GM18858 (cell line): ENCODE data around the gene VAPB.

Experiments
- ATAC-seq: cut with Tn5 transposase; IDR thresholded peaks from one replicate; pipeline ENCODE4 v1.9.1; 2021; ENCODE audit not compliant: unreplicated experiment

Gene VAPB

DNA sequence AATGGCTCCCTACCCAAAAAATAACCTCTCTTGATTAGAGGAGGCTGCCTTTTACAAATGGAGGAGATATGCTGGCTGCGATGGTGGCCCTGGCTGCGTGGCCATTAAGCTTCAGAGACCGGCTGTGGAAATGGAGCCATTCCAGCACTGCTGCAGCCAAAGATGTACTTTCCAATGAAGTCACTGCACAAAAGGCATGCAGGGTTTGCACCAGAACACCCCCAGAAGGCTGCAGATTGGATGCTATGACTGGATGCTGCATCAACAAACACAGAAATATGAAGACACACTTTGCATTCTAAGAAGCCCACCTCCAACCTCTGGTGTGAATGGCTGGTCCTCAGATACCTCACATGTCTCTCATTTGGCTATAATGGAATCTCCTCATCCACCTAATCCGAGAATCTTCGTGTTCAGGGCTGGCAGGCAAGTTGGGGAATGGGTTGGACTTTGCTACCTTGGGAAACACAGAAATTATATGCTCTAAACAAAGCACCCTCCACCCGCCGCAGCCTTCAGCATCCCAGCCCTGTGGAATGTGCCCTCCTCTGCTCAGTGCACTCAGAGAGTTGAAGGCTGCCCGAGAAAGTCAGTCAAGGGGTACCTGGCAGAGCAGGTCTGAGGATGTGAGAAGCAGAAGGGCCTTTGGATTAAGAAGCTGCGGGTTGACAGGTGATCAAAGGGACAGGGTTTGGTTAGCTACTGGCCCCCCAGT lies 90.9 kb downstream of the VAPB start:
- ATAC-seq = no peak

DNA sequence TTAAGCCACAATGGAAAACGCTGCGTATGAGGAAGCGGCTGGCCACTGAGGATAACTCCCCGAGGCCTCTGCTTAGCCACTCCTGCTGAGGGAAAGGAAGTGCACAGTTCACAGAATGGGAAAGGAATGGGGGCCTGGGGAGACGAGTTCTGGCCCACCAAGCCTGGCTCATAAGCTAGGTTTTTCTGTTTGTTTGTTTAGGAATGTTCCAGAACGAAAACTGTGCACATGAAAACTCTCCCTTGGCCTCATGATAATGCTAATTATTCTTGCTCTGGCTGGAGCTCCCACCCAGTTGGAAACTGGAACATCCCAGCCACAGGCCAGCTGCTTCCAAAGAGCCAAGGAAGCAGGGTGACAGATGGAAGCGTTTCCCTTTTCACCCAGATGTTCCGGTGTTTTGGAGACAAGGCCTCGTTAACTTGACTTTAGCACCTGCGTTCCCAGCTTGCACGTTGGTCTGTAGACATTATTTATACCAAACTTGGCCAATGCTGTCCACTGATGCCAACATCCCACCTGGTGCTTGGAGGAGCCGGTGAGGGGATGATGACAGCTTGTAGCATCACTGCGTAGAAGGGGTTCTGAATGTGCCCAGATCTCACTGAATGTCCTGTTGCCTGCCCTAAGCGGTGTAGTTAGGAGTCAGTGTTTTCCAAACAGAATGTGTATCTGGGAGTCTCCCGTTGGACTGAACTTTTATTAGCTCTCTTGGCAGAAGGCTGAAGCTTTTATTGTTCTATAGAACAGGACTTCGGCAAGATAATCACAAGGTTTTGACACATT lies 91.7 kb downstream of the VAPB start:
- ATAC-seq = no peak

DNA sequence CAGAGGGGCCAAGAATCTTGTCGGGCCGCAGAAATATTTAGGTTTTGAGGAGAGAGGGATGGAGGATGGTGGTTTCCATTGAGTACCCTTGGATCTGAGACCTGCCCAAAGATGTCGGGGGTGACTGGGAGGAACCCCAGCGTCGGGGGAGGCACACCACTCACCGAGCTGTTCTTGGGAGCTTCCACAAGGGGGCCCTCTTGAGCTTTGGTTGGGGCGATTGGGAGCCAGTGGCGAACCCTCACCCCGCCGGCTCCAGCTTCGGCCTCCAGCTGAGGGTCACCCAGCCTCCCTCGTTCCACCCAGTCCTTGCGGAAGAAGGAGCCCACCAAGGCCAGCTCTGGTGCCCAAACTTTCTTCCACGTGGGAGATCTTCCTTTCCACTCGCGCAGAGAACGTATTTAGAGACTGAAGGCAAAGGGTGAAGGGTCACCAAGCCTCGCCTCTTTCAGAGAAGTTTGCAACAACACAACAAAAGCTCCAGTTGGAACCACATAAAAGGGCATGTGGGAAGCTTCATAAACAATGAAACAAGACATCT lies 92.5 kb downstream of the VAPB start:
- ATAC-seq = no peak

DNA sequence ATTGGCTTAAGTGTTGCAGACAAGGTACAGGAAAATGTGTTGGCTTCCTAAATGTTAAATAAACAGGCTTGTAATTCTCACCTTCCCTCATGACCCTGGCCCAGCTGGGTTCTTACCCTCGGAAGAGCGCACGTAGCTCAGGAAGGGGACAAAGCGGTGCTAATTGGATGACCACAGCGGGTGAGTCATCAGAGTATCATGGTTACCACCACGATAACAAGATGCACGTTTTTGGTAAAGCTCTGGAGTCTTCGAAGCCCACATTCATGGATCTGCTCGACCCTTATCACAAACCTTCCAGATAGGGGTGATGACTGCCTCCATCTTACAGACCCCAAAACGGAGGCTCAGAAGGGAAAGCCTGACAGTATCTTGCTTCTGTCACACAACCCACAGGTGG lies 93.4 kb downstream of the VAPB start:
- no peak for ATAC-seq

DNA sequence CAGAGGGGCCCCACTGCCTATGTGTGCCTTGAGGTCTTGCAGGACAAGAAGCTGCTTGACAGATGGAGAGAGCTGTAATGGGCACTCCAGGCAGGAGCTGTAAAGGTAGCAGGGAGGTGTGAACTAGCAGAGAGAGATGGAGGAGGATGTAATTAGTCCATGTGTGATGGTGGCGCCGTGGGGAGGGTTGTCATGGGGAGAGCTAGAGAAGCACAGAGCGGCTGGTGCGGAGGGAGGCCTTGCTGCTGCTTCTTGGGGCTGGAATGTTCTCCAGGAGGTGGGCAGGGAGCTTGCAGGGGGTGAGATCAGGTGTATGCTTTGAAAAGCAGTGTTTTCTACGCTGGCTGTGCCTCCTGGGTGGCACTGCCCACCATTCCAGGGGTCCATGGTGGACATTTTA lies 94.0 kb downstream of the VAPB start:
- ATAC-seq = no peak

DNA sequence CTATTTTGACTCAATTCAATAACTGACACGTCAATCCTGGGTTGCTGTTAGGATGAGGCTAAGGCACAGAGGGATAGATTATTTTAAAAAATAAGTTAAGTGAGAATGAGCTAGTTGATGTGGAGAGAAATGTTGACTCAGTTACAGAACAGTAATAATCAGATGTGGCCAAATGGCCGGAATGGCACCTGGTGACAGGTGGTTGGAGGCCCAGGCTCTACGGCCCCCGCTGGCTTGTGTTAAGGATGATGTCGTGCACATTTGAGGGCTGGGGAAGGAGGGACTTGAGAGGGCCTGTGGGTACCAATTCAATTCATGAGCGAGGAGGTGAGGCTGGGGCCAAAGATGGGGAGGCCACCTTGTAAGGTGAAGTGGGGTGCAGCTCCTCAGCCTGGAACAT lies 94.4 kb downstream of the VAPB start:
- no peak for ATAC-seq

DNA sequence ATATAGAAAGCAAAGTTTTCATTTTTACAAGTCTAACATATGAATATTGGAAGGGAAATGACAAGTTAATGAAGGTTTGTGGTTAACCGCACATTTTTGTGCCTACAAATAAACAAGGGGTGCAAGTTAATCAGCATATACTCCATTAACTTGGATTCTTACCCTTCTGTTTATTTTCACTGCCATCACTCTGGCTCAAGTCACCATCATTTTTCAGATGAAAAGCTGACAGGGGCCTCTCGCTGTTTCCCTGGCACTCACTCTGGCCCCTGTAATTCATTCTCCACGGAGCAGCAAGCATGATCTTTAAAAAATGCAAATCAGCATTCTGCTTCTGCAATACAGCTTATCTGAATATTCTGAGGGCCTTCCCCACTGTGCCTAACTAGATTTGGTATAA lies 96.4 kb downstream of the VAPB start:
- no peak for ATAC-seq

DNA sequence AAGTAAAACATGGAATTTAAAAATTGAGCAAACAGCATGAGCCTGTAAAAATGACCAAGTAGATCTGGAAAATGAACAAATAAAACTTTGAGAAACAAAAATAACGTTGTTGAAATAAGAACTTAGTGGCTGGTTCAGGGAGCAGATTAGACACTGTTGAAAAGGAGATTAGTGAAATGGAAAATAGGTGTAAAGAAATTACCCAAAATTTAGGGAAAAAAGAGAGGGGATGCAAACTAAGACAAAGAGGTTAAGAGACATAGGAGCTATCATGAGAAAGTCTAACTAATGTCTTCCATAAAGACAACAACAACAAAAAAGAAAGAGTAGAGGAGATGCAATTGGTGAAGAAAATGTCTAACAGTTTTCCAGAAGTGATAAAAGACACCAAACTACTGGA lies 97.2 kb downstream of the VAPB start:
- ATAC-seq = no peak

DNA sequence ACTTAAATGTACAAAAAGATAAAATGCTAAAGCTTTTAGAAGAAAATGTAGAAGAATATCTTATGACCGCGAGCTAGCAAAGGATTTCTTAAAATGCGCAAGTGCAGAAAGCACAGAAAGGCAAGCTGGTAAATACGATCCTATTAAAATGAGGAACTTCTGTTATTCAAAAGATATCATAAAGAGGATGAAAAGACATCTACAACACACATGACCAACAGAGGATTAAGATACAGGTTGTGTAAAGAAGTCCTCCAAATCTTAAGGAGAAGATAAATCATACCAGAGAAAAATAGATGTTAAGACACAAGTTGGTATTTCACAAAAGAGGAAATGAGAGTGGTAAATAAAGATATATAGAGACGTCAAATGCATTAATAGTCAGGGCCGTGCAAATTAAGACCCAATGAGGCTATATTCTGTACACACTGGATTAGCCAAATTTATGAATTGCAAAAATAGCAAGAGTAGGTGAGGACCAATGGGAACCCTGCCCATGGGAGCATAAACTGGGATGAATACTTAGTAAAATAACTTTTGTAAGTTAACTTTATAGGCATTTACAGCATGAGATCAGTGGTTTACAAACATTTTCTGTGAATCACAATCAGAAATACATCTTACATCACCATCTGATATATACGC lies 103.2 kb downstream of the VAPB start:
- no peak for ATAC-seq

DNA sequence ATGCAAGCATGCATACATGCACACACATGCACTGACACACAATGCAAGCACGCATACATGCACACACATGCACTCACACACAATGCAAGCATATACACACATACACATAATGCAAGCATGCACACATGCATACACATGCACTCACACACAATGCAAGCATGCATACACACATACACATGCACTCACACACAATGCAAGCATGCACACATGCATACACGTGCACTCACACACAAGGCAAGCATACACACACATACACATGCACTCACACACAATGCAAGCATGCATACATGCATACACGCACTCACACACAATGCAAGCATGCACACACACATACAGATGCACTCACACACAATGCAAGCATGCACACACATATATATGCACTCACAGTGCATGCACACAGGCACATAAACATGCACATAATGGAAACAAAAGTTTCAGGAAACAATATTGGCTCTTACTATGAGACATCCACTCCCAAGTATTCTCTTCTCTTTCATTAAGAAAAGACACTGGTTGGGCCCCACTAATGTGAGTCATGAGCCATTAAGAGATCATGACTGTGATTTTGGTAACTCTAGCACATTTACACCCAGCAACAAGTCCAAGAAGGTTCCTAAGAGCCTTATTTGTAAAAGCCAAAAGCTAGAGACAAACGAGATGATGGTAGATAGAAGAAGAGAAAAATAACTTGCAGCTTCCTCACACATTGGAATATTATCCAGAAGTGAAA lies 103.9 kb downstream of the VAPB start:
- no peak for ATAC-seq

DNA sequence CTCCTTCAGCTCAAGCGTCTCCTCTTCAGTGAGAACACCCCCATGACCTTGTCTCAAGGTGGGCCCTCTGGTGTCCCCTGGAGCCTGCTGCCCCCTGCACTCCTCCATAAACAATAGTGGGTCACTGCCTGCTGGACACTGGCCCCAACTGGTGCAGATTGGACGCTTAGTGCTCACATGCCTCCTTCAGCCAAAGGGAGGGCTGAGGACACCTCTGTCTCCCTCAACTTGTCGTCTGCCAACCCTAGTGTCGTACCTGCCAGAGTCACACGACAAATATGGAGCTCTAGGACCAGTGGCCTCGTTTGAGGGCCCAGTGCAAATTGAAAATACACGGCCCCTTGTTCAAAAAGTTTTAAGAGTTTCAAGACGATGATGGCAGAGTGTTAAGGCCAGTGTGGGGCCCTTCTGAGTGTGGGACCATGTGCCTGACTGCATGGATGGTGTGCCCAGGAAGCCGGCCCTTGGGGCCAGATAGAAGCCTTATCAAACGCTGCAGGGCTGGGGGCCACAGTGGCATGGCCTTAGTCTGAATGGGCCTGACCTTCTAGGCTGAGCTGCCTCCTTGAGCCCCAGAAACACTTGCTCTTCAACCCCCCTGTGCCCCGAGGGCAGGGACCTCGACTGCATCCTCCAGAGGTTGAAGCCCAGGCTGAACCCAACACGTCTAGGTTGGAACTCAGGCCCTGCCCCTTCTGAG lies 106.0 kb downstream of the VAPB start:
- no peak for ATAC-seq

DNA sequence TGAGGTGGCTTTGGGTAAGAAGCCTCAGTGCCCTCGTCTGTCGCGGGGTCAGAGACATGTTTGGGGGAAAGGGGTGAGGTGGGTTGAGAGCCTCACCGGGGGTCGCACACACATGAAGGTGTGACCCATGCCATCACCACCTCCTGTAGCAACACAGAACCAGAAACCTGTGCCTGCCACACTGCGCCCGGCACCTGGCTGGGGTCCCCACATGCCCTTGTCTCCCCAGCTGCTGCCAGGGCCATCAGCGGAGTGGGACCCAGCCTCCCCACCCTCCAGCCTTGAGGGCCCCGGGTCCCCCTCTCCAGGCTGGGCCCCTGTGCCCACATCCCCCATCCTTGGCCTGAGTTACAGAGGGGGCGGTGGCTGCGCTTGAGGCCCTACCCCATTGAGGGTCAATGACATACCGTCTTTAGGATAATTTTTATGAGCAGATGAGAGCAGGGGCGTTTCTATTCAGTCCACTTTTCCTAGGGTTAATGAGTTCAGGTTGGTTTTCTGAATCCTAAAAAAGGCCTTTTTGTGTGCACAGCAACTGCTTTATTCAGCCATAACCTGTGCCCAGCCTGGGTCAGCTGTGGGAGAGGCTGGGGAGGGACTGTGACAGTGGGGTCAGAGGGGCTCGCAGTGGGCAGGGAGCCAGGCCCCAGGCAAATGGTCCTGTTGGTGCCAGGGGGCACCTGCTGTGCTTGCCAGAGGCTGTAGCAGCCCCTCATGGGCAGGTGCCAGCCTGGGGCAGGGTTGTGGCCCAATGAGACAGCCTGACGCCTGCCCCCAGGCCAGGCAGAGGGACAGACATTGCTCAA lies 106.8 kb downstream of the VAPB start:
- ATAC-seq = no peak

DNA sequence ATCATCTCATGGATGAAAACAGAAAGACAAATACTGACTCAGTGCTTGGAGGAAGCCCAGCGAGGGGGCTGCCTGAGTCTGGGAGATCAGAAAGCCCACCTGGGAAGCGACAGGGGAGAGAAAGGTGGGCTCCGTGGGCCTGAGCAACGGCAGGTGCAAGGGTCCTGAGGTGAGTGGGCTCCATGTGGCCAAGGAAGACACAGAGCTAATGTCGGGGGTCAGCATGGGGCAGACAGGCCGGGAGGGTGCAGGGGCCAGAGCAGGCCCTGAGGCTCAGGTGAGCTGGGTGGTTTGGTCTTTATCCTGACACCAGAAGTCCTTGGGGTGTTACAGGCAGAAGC lies 107.4 kb downstream of the VAPB start:
- ATAC-seq = no peak

DNA sequence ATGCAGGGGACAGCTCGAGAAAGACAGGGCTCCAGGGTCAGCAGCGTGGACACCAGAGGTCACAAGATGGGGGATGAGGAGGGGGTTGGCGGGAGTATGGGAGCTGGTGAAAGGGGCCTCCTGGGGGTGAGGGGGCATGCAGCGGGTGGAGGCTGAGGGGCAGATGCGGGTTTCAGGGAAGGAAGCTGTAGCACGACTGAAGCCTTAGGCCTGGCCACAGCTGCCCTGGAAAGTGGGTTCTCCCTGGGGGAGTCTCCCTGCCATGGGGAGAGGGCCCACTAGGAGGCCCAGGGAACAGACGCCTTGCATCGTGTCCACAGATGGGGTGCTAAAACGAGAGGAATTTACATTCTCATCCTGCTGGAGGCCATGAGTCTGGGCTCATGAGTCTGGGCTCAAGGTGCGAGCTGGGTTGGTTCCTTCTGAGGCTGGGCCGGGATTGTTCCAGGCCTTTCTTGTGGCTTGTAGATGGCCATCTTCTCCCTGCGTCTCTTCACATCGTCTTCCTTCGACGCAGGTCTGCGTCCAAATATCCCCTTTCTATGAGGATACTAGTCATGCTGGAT lies 108.1 kb downstream of the VAPB start:
- no peak for ATAC-seq

DNA sequence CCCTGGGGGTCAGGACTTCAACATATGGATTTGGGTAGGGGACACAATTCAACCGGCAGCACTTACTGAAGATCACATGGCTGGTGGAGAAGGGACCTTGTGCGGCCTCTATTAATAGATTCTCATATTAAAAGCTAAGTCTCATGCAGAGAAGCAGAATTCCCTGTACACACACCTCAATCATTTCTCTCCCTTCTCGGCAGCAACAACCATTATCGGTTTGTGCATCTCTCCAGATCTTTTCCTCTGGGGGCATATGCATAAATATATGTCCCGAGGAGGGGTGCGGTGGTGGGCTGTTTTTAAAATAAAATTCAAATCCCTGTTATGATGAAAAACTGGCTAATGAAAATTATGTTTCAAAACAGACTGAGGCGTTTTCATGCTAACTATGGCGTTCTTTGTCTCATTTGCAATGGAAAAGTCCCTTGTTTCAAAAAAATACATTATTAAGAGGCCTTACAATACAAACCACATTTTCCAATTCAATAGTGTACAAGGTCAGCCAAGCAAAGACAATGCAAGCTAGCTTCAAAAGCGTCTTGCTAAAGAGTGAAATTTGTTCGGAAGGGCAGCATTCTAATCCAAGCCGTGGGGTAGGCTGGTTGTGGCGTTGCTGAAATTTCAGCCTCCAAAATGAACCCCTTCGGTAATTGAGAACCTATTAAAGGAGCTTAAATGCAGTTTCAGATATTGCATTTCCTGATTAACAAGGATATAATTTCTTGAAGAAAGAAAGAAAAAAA lies 108.9 kb downstream of the VAPB start:
- no peak for ATAC-seq

DNA sequence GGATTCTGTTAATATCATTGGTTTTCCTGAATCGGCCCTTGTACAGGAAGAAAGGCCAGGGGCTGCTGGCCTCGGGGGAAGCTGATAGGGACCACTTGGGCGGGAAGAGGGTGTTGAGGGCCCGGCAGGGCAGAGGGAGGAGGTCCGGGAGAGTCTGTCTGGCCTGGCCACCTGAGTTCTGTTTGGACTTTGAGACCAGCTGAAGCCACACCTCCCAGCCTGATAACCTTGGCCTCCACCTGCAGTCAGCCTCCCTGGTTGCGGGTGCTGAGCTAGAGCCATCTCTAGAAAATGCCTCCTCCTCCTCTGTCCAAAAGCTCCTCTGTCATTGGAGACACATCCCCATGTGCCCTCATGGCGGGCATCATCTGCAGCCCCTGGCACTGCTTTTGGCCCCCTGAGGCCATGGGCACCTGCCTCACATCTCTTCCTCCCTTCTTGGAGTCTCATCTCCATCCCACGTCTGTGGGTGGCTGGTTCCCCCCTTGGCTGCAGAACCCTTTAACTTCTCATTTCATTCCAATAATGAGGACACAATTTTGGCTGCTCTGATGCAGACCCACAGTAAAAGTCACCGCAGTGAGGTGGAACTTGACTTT lies 109.5 kb downstream of the VAPB start:
- ATAC-seq = no peak

DNA sequence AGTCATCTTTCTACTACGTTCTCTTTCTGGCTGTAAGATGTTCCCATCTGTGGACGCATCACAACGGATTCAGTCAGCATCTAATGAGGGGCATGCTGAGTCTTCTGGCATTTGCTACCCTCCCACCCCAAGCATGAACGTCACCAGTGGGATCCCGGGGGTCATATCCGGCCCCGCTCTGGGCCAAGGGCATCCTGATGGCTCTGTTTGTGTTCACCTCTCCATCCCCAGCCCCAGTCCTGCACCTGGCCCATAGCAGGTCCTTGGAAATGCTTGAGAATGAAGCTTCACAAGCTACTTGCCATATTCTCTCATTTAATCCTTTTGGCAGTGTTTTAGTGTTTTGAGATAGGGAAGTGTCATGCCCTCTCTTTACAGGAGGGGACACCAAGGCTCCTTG lies 111.2 kb downstream of the VAPB start:
- ATAC-seq = no peak
